NCI-H82 treated with DMSO at 0.1 percent for 48 hours (cell line): ENCODE results near the gene ADIG.

Experiments
- DNase-seq: peaks from one replicate; lab custom pipeline; 2025; ENCODE audit not compliant: unreplicated experiment; lab: John Stamatoyannopoulos, UW

Gene ADIG

GRCh38 chr20:38601216-38602184, 20.5 kb downstream of the ADIG start, which contains the start of gene ARHGAP40:
TSS of gene ARHGAP40 (plus strand) at chr20:38601809.
- no peak for DNase-seq

- DNase-seq, result no peak
These were observed 21.2 kb downstream of the ADIG start for GRCh38 chr20:38602185-38602581.

GRCh38 chr20:38603286-38603685, 22.3 kb downstream of the ADIG start:
- no peak for DNase-seq

GRCh38 chr20:38604873-38605303, 23.9 kb downstream of the ADIG start:
- no peak for DNase-seq

- no peak for DNase-seq
These were observed 26.4 kb downstream of the ADIG start for GRCh38 chr20:38607351-38607750.

GRCh38 chr20:38608188-38608587, 27.2 kb downstream of the ADIG start:
- no peak for DNase-seq

- no peak for DNase-seq
These were observed 28.8 kb downstream of the ADIG start for GRCh38 chr20:38609815-38610214.

GRCh38 chr20:38610521-38610920, 29.5 kb downstream of the ADIG start:
- no peak for DNase-seq

GRCh38 chr20:38612751-38613515, 31.9 kb downstream of the ADIG start:
- DNase-seq, result no peak

- DNase-seq, result no peak
These were observed 34.3 kb downstream of the ADIG start for GRCh38 chr20:38615283-38615682.

- DNase-seq, result no peak
These were observed 35.5 kb downstream of the ADIG start for GRCh38 chr20:38616457-38616856.

GRCh38 chr20:38617011-38617829, 36.2 kb downstream of the ADIG start:
- no peak for DNase-seq

- no peak for DNase-seq
These were observed 36.8 kb downstream of the ADIG start for GRCh38 chr20:38617830-38618196.

- no peak for DNase-seq
These were observed 39.4 kb downstream of the ADIG start for GRCh38 chr20:38620441-38620840.

- DNase-seq, result no peak
These were observed 42.1 kb downstream of the ADIG start for GRCh38 chr20:38623061-38623460.

- no peak for DNase-seq
These were observed 43.1 kb downstream of the ADIG start for GRCh38 chr20:38624084-38624483.

GRCh38 chr20:38625896-38626295, 44.9 kb downstream of the ADIG start:
- no peak for DNase-seq

- no peak for DNase-seq
These were observed 46.1 kb downstream of the ADIG start for GRCh38 chr20:38626921-38627659.

- no peak for DNase-seq
These were observed 47.8 kb downstream of the ADIG start for GRCh38 chr20:38628580-38629470.
